ENCODE measurements around the gene PRAF2. TPM values are rescaled to one million over a fixed set of nuclear protein-coding genes. Genes with fewer than 3 reads are reported as not detected.

PRAF2 gene
- total RNA-seq, 1 experiment from 2014 or later: 0.07 TPM

GRCh38 chrX:49064735-49065134 is 9.1 kb downstream of the PRAF2 start:
- intact Hi-C loops (cut with micrococcal nuclease): no loop called here
- POLR2A ChIA-PET (ENCODE audit: unreplicated experiment): no interaction called here
- TF ChIP-seq EZH2phosphoT487 (IDR thresholded peaks at IDR 0.05; ENCODE audit: borderline replicate concordance, low read length): no peak
- TF ChIP-seq, protein P1, sequence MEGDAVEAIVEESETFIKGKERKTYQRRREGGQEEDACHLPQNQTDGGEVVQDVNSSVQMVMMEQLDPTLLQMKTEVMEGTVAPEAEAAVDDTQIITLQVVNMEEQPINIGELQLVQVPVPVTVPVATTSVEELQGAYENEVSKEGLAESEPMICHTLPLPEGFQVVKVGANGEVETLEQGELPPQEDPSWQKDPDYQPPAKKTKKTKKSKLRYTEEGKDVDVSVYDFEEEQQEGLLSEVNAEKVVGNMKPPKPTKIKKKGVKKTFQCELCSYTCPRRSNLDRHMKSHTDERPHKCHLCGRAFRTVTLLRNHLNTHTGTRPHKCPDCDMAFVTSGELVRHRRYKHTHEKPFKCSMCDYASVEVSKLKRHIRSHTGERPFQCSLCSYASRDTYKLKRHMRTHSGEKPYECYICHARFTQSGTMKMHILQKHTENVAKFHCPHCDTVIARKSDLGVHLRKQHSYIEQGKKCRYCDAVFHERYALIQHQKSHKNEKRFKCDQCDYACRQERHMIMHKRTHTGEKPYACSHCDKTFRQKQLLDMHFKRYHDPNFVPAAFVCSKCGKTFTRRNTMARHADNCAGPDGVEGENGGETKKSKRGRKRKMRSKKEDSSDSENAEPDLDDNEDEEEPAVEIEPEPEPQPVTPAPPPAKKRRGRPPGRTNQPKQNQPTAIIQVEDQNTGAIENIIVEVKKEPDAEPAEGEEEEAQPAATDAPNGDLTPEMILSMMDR (conservative IDR thresholded peaks at IDR 0.05; ENCODE audit: low read depth, low read length): no peak
- TF ChIP-seq EZH2 (IDR thresholded peaks at IDR 0.05; ENCODE audit: low read length, unreplicated experiment): no peak

GRCh38 chrX:49064303-49064702 is 9.5 kb downstream of the PRAF2 start:
- H3K9ac ChIP-seq (ENCODE audit: low read length): no peak overlapping the region
- no peaks in the 10 kb centered on the region for H3K27me3 ChIP-seq (ENCODE audit: low read length)
- no peak overlapping the region for H3K4me2 ChIP-seq (ENCODE audit: low read length)
- peaks cover 16% of the 10 kb centered on the region for H3K79me2 ChIP-seq (ENCODE audit: low read length)
- no peaks in the 10 kb centered on the region for H3K9me3 ChIP-seq (ENCODE audit: low read length)
- H3K36me3 ChIP-seq (ENCODE audit: low read depth, low read length): no peaks in the 10 kb centered on the region
- POLR2A ChIA-PET (ENCODE audit: unreplicated experiment): no interaction called here
- H3F3A ChIP-seq (ENCODE audit: low read length, unreplicated experiment): no peaks in the 10 kb centered on the region
- BruUV-seq (replicated peaks): no TSS peak
- TF ChIP-seq EZH2 (IDR thresholded peaks at IDR 0.05; ENCODE audit: low read length, unreplicated experiment): no peak
- TF ChIP-seq, protein P1 (conservative IDR thresholded peaks at IDR 0.05; ENCODE audit: low read depth, low read length): no peak
- no peak for TF ChIP-seq EZH2phosphoT487 (IDR thresholded peaks at IDR 0.05; ENCODE audit: borderline replicate concordance, low read length)
- DNase-seq (no peak), ATAC-seq (no peak)
- H2AFZ ChIP-seq (ENCODE audit: low read length): no peak overlapping the region
- intact Hi-C loops (cut with micrococcal nuclease): no loop called here
- H3K27ac ChIP-seq (ENCODE audit: low read length): no peak overlapping the region
- H3K4me3 ChIP-seq (ENCODE audit: low read length): no peak overlapping the region
- no peaks in the 10 kb centered on the region for H3K9me2 ChIP-seq (replicated peaks; ENCODE audit: low read length)
- CTCF ChIA-PET: no interaction called here
- no peaks in the 10 kb centered on the region for H4K20me1 ChIP-seq (ENCODE audit: low read length)
- H3K4me1 ChIP-seq (ENCODE audit: insufficient read depth, low read length): 0 out of 2 replicates have a peak, but pooled peaks cover 4% of the 10 kb centered on the region

More at GRCh38 chrX:49064735-49065134, 9.1 kb downstream of the PRAF2 start:
- Histone ChIP-seq H3F3A (ENCODE audit: low read length, unreplicated experiment) (no peaks in the 10 kb centered on the region), H2AFZ (ENCODE audit: low read length) (no peak overlapping the region), H3K9me3 (ENCODE audit: low read length) (no peaks in the 10 kb centered on the region), H3K4me3 (ENCODE audit: low read length) (no peak overlapping the region), H3K9ac (ENCODE audit: low read length) (no peak overlapping the region), H4K20me1 (ENCODE audit: low read length) (no peaks in the 10 kb centered on the region), H3K4me1 (ENCODE audit: insufficient read depth, low read length) (0 out of 2 replicates have a peak, but pooled peaks cover 2% of the 10 kb centered on the region), H3K79me2 (ENCODE audit: low read length) (peaks cover 12% of the 10 kb centered on the region), H3K4me2 (ENCODE audit: low read length) (no peak overlapping the region), H3K9me2 (replicated peaks; ENCODE audit: low read length) (no peaks in the 10 kb centered on the region), H3K27me3 (ENCODE audit: low read length) (no peaks in the 10 kb centered on the region), H3K27ac (ENCODE audit: low read length) (no peak overlapping the region), H3K36me3 (ENCODE audit: low read depth, low read length) (no peaks in the 10 kb centered on the region)
- ATAC-seq: no peak
- no peak for DNase-seq
- CTCF ChIA-PET: no interaction called here
- no TSS peak for BruUV-seq (replicated peaks)

GRCh38 chrX:49063715-49064114 is 10.1 kb downstream of the PRAF2 start:
- H3K9me3 ChIP-seq (ENCODE audit: low read length): no peaks in the 10 kb centered on the region
- H3K4me3 ChIP-seq (ENCODE audit: low read length): no peak overlapping the region
- no peak overlapping the region for H3K27ac ChIP-seq (ENCODE audit: low read length)
- intact Hi-C loops (cut with micrococcal nuclease): no loop called here
- 0 out of 2 replicates have a peak, but pooled peaks cover 4% of the 10 kb centered on the region for H3K4me1 ChIP-seq (ENCODE audit: insufficient read depth, low read length)
- no peak for DNase-seq
- no peak for ATAC-seq
- POLR2A ChIA-PET (ENCODE audit: unreplicated experiment): no interaction called here
- CTCF ChIA-PET: no interaction called here
- no TSS peak for BruUV-seq (replicated peaks)
- H4K20me1 ChIP-seq (ENCODE audit: low read length): no peaks in the 10 kb centered on the region
- H3K4me2 ChIP-seq (ENCODE audit: low read length): no peak overlapping the region
- TF ChIP-seq EZH2phosphoT487 (IDR thresholded peaks at IDR 0.05; ENCODE audit: borderline replicate concordance, low read length) (no peak), EZH2 (IDR thresholded peaks at IDR 0.05; ENCODE audit: low read length, unreplicated experiment) (no peak)
- TF ChIP-seq, protein P1 (conservative IDR thresholded peaks at IDR 0.05; ENCODE audit: low read depth, low read length): no peak
- H3K9ac ChIP-seq (ENCODE audit: low read length): no peak overlapping the region
- H2AFZ ChIP-seq (ENCODE audit: low read length): no peak overlapping the region
- H3K9me2 ChIP-seq (replicated peaks; ENCODE audit: low read length): no peaks in the 10 kb centered on the region
- H3F3A ChIP-seq (ENCODE audit: low read length, unreplicated experiment): no peaks in the 10 kb centered on the region
- H3K79me2 ChIP-seq (ENCODE audit: low read length): peaks cover 18% of the 10 kb centered on the region
- no peaks in the 10 kb centered on the region for H3K27me3 ChIP-seq (ENCODE audit: low read length)
- H3K36me3 ChIP-seq (ENCODE audit: low read depth, low read length): no peaks in the 10 kb centered on the region

All from PC-3 (cell line).